H1 (cell line): ENCODE results near the gene CSH1. TPM values are rescaled to one million over a fixed set of nuclear protein-coding genes. Genes with fewer than 3 reads are reported as not detected.
"Not testable (repeated sequence)": the region's sequence is repeated elsewhere in the genome, so short reads cannot be mapped to it uniquely, and the experiment has no call there.

Source experiments
- CTCF ChIA-PET: fragments of 300-600 bp; sonication (Branson Sonifier 250); formaldehyde crosslinking; loops from one replicate; lab custom pipeline; 2021; ENCODE audit not compliant: partially characterized antibody; lab: Charles Lee
- POLR2A ChIA-PET: fragments of 300-600 bp; sonication (Branson Sonifier 250); formaldehyde crosslinking; loops from one replicate; lab custom pipeline; 2021; ENCODE audit warnings: inconsistent platforms; ENCODE audit not compliant: partially characterized antibody; lab: Charles Lee
- DNase-seq, 2 experiments: peaks; one replicate each; pipeline versions ENCODE4 v3.0.0 to v3.0.0-alpha.2; 2010 to 2022; ENCODE audit warnings: low spot score in 2 of 2, low read depth in 1 of 2, mixed read lengths in 1 of 2
- FAIRE-seq: peaks from 2 replicates; lab custom pipeline; 2011; peaks lifted over from hg19 to GRCh38; lab: Jason Lieb, UNC
- H2AFZ ChIP-seq: 2 replicates; pipeline ENCODE4 v1.8.1; 2012; ENCODE audit warnings: low read length, inconsistent platforms
- H2AK5ac ChIP-seq: 2 replicates; pipeline ENCODE4 v1.6.1; 2013; ENCODE audit warnings: low read depth, low read length
- H2BK120ac ChIP-seq: replicated peaks from 2 replicates; pipeline ENCODE3; 2013; ENCODE audit warnings: low read depth, low read length, inconsistent platforms
- H2BK12ac ChIP-seq: 2 replicates; pipeline ENCODE4 v1.6.1; 2013; ENCODE audit warnings: low read depth, low read length
- H2BK15ac ChIP-seq: 2 replicates; pipeline ENCODE4 v1.6.1; 2013; ENCODE audit warnings: low read length
- H2BK20ac ChIP-seq: 2 replicates; pipeline ENCODE4 v1.6.1; 2013; ENCODE audit warnings: low read length
- H2BK5ac ChIP-seq: 2 replicates; pipeline ENCODE4 v1.6.1; 2013; ENCODE audit warnings: low read depth, low read length
- H3K14ac ChIP-seq: 2 replicates; pipeline ENCODE4 v1.6.1; 2013; ENCODE audit warnings: inconsistent platforms; ENCODE audit not compliant: insufficient read length
- H3K18ac ChIP-seq: 2 replicates; pipeline ENCODE4 v1.6.1; 2013; ENCODE audit warnings: low read length; ENCODE audit errors: extremely low read depth
- H3K23ac ChIP-seq: 2 replicates; pipeline ENCODE4 v1.6.1; 2013; ENCODE audit warnings: inconsistent platforms; ENCODE audit not compliant: insufficient read length
- H3K23me2 ChIP-seq: 2 replicates; pipeline ENCODE4 v1.6.1; 2013; ENCODE audit warnings: low read depth, low read length
- H3K27ac ChIP-seq: 2 replicates; pipeline ENCODE4 v1.6.1; 2011; ENCODE audit warnings: low read depth, low read length, inconsistent platforms
- H3K27me3 ChIP-seq, 4 experiments: replicated peaks in 1 of 4; 1 replicate in 1 of 4; 2 replicates in 3 of 4; pipeline versions ENCODE4 v1.6.1 to v1.8.1; 2011 to 2013; ENCODE audit warnings: low read length in 3 of 4, mild to moderate bottlenecking in 3 of 4, inconsistent platforms in 2 of 4, mixed read lengths in 2 of 4, moderate library complexity in 1 of 4; ENCODE audit not compliant: control insufficient read depth in 3 of 4, insufficient read depth in 3 of 4; ENCODE audit errors: extremely low read depth in 1 of 4
- H3K36me3 ChIP-seq, 4 experiments: 2 replicates each; pipeline versions ENCODE4 v1.6.1 to v1.8.1; 2011 to 2013; ENCODE audit warnings: mild to moderate bottlenecking in 4 of 4, low read length in 3 of 4, moderate library complexity in 2 of 4, control low read depth in 1 of 4, inconsistent platforms in 1 of 4; ENCODE audit not compliant: insufficient read depth in 4 of 4, control insufficient read depth in 2 of 4
- H3K4ac ChIP-seq: replicated peaks from 2 replicates; pipeline ENCODE3; 2013; ENCODE audit warnings: low read length, low read depth, mixed read lengths, inconsistent platforms; ENCODE audit not compliant: insufficient read length
- H3K4me1 ChIP-seq, 4 experiments: replicated peaks in 1 of 4; 1 replicate in 1 of 4; 2 replicates in 3 of 4; pipeline versions ENCODE4 v1.6.1 to v1.8.1; 2011 to 2013; ENCODE audit warnings: low read length in 3 of 4, inconsistent platforms in 2 of 4, mixed read lengths in 1 of 4; ENCODE audit not compliant: insufficient read depth in 4 of 4, control insufficient read depth in 3 of 4
- H3K4me2 ChIP-seq, 2 experiments: 2 replicates each; pipeline versions ENCODE4 v1.6.1 to v1.8.1; 2011 to 2013; ENCODE audit warnings: low read depth in 2 of 2, low read length in 2 of 2, control low read depth in 1 of 2, inconsistent platforms in 1 of 2, mild to moderate bottlenecking in 1 of 2; ENCODE audit not compliant: insufficient read depth in 1 of 2
- H3K4me3 ChIP-seq, 4 experiments: fragments of 200-600, 300-600 bp in 1 of 4; sonication (generic), shearing (Covaris generic), sonication (Bioruptor Twin) in 1 of 4; 2 replicates each; pipeline versions ENCODE4 v1.5.1 to v1.8.1; 2011 to 2016; ENCODE audit warnings: low read length in 4 of 4, low read depth in 3 of 4, control low read depth in 2 of 4, inconsistent platforms in 2 of 4, mild to moderate bottlenecking in 2 of 4, mixed read lengths in 1 of 4, moderate library complexity in 1 of 4; ENCODE audit not compliant: insufficient read depth in 2 of 4; ENCODE audit errors: extremely low read depth in 1 of 4
- H3K56ac ChIP-seq: replicated peaks from 2 replicates; pipeline ENCODE3; 2013; ENCODE audit warnings: low read depth, mild to moderate bottlenecking, mixed read lengths, low read length, inconsistent platforms; ENCODE audit not compliant: insufficient read length
- H3K79me1 ChIP-seq: 2 replicates; pipeline ENCODE4 v1.6.1; 2013; ENCODE audit warnings: low read depth, low read length, control low read depth
- H3K79me2 ChIP-seq, 2 experiments: 2 replicates each; pipeline versions ENCODE4 v1.6.1 to v1.8.1; 2012 to 2013; ENCODE audit warnings: low read length in 2 of 2, mild to moderate bottlenecking in 2 of 2, inconsistent platforms in 1 of 2; ENCODE audit not compliant: insufficient read depth in 2 of 2, control insufficient read depth in 1 of 2
- H3K9ac ChIP-seq, 4 experiments: replicated peaks in 1 of 4; 1 replicate in 1 of 4; 2 replicates in 3 of 4; pipeline versions ENCODE4 v1.6.1 to v1.8.1; 2011 to 2013; ENCODE audit warnings: low read depth in 3 of 4, low read length in 3 of 4, control low read depth in 2 of 4, mild to moderate bottlenecking in 2 of 4, moderate library complexity in 2 of 4, inconsistent platforms in 1 of 4; ENCODE audit errors: extremely low read depth in 1 of 4
- H3K9me3 ChIP-seq, 2 experiments: 2 replicates each; pipeline versions ENCODE4 v1.6.1 to v1.8.1; 2012 to 2013; ENCODE audit warnings: mild to moderate bottlenecking in 2 of 2, moderate library complexity in 2 of 2, control low read depth in 1 of 2, inconsistent platforms in 1 of 2, low read depth in 1 of 2, low read length in 1 of 2, mixed read lengths in 1 of 2; ENCODE audit not compliant: insufficient read depth in 2 of 2
- H4K20me1 ChIP-seq, 2 experiments: replicated peaks in 1 of 2; 2 replicates each; pipeline versions ENCODE3 to v1.8.1; 2011 to 2013; ENCODE audit warnings: inconsistent platforms in 2 of 2, low read length in 2 of 2, mild to moderate bottlenecking in 1 of 2; ENCODE audit not compliant: insufficient read depth in 2 of 2, control insufficient read depth in 1 of 2
- H4K5ac ChIP-seq: 2 replicates; pipeline ENCODE4 v1.6.1; 2013; ENCODE audit warnings: low read length, low read depth, mixed read lengths, inconsistent platforms; ENCODE audit not compliant: insufficient read length
- H4K8ac ChIP-seq: 2 replicates; pipeline ENCODE4 v1.8.0; 2013; ENCODE audit warnings: mild to moderate bottlenecking, moderate library complexity, low read length, inconsistent platforms; ENCODE audit not compliant: insufficient read depth; ENCODE audit errors: extremely low read depth
- H4K91ac ChIP-seq: replicated peaks from 2 replicates; pipeline ENCODE3; 2013; ENCODE audit warnings: low read length, mixed read lengths, inconsistent platforms; ENCODE audit not compliant: insufficient read length
- WGBS, 2 experiments: shearing (Covaris generic) in 1 of 2; methylation state at CpG; one replicate each; pipeline versions ENCODE4 v1.1.6 to v1.1.7; 2013 to 2015; ENCODE audit warnings: low lambda C conversion rate in 2 of 2, mixed read lengths in 2 of 2, inconsistent platforms in 1 of 2, low coverage in 1 of 2, missing lambda C conversion rate in 1 of 2; ENCODE audit not compliant: insufficient replicate concordance in 2 of 2, insufficient coverage in 1 of 2, insufficient read length in 1 of 2; ENCODE audit errors: extremely low coverage in 1 of 2, missing lambda C conversion rate in 1 of 2; 5-methylcytosine and 5-hydroxymethylcytosine counted together
- polyA plus RNA-seq, 7 experiments: library from polyadenylated mRNA; depleted of rRNA in 3 of 7; stranded (reverse) in 5 of 7; unstranded in 2 of 7; fragments of >200 nt in 5 of 7; fragments of 200-250 nt in 2 of 7; gene quantifications; 1 replicate in 5 of 7; 2 replicates in 1 of 7; 4 replicates in 1 of 7; pipeline versions ENCODE4 v1.2.1 to v1.2.3, GENCODE V29; 2011 to 2013; ENCODE audit warnings: missing spikeins in 2 of 7, mixed read lengths in 2 of 7
- total RNA-seq: library from RNA; stranded (reverse); fragmentation: NEBNext Ultra II Directional; extraction: Animal tissue kit (Norgen Biotek cat#: 25700); gene quantifications from 2 replicates; pipeline ENCODE4 v1.2.1, GENCODE V29; 2021

CSH1 gene
- total and polyA plus RNA-seq, 2 of the 8 experiments (the other 6 are each of a cell fraction or from before 2014, with no cell fraction given) = 0.12 TPM; not detected in 1

- CTCF ChIA-PET = interaction anchor here (3.8 kb wide), 1 partner anchor 12 kb away, joined by 24 read pairs; no protein-coding TSS in a partner anchor
- FAIRE-seq, POLR2A ChIA-PET: not testable (repeated sequence)
These were observed 24.6 kb downstream of the CSH1 start for GRCh38 chr17:63871646-63872365.

More at GRCh38 chr17:63871646-63872365, 24.6 kb downstream of the CSH1 start:
- 92% methylated on average over 11 of the region's 15 CpGs; no CpG with 5 or more reads in 1 of the 2 experiments for WGBS, 2 experiments
- not testable (repeated sequence) for H2AFZ ChIP-seq, H3K23me2 ChIP-seq, H4K20me1 ChIP-seq, H2AK5ac ChIP-seq, H3K23ac ChIP-seq, DNase-seq, H3K79me2 ChIP-seq, H3K4me1 ChIP-seq, H3K18ac ChIP-seq, H4K5ac ChIP-seq, H3K9me3 ChIP-seq, H3K4me2 ChIP-seq, H3K79me1 ChIP-seq, H3K36me3 ChIP-seq, H3K4me3 ChIP-seq, H3K27ac ChIP-seq, H2BK12ac ChIP-seq, H3K14ac ChIP-seq, H4K8ac ChIP-seq, H3K56ac ChIP-seq, H3K9ac ChIP-seq, H2BK15ac ChIP-seq, H2BK5ac ChIP-seq, H3K4ac ChIP-seq, H2BK120ac ChIP-seq, H4K91ac ChIP-seq, H3K27me3 ChIP-seq, H2BK20ac ChIP-seq
